Measurements from ENCODE around the gene MCOLN3. TPM values are rescaled to one million over a fixed set of nuclear protein-coding genes. Genes with fewer than 3 reads are reported as not detected.

Gene MCOLN3
- total RNA-seq, 1 experiment from 2014 or later = 14.1 TPM

- no peak for TF ChIP-seq CTCF (IDR thresholded peaks at IDR 0.05; ENCODE audit: unreplicated experiment)
- H3K27me3 Mint-ChIP-seq (ENCODE audit: unreplicated experiment) = no peaks in the 10 kb centered on the region
- H3K9me3 Mint-ChIP-seq (ENCODE audit: low read depth, unreplicated experiment) = no peaks in the 10 kb centered on the region
- peaks cover 21% of the 10 kb centered on the region for H3K36me3 Mint-ChIP-seq (ENCODE audit: insufficient read depth, unreplicated experiment)
- no TSS peak for BruUV-seq (replicated peaks)
- intact Hi-C loops (cut with micrococcal nuclease; ENCODE audit: unreplicated experiment) = no loop called here
- no peak for DNase-seq
- peak overlapping the region; percentile 76 for H3K4me3 Mint-ChIP-seq (ENCODE audit: low read depth, unreplicated experiment)
- CTCF ChIA-PET = no interaction called here
- no peaks in the 10 kb centered on the region for H3K4me1 Mint-ChIP-seq (ENCODE audit: low read depth, unreplicated experiment)
- no peak overlapping the region for H3K27ac Mint-ChIP-seq (ENCODE audit: unreplicated experiment)
These were observed 1.5 kb upstream of the MCOLN3 start for GRCh38 chr1:85049735-85050166.

GRCh38 chr1:85047472-85048295 lies 616 bp downstream of the MCOLN3 start:
- intact Hi-C loops (cut with micrococcal nuclease; ENCODE audit: unreplicated experiment) = no loop called here
- Mint-ChIP-seq H3K27me3 (ENCODE audit: unreplicated experiment) (no peaks in the 10 kb centered on the region), H3K36me3 (ENCODE audit: insufficient read depth, unreplicated experiment) (peaks cover 21% of the 10 kb centered on the region), H3K9me3 (ENCODE audit: low read depth, unreplicated experiment) (no peaks in the 10 kb centered on the region), H3K27ac (ENCODE audit: unreplicated experiment) (no peak overlapping the region), H3K4me1 (ENCODE audit: low read depth, unreplicated experiment) (no peaks in the 10 kb centered on the region), H3K4me3 (ENCODE audit: low read depth, unreplicated experiment) (peak overlapping the region; percentile 76)
- no TSS peak for BruUV-seq (replicated peaks)
- peak; percentile 46 for DNase-seq
- no peak for TF ChIP-seq CTCF (IDR thresholded peaks at IDR 0.05; ENCODE audit: unreplicated experiment)
- CTCF ChIA-PET = interaction anchor here (1.4 to 1.7 kb wide), 2 partner anchors 10 to 103 kb away, joined by 3 to 6 read pairs; no protein-coding TSS in a partner anchor

DNA sequence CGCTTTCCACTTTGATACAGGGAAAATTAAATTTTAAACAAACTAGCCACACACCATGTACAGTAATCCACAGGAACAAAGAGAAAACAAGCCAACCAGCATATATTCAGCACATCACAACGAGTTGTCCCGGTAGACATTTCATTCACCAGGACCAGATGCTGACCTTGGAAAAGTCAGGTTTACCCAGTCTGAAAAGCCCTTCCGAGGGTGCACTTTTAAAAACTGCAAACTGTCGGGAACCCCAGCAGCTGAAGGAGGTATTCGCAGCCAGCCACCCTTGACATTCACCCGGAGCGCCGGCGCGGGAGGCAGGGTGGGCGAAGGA lies 1.2 kb downstream of the MCOLN3 start:
- no TSS peak for BruUV-seq (replicated peaks)
- no peaks in the 10 kb centered on the region for H3K27me3 Mint-ChIP-seq (ENCODE audit: unreplicated experiment)
- no peaks in the 10 kb centered on the region for H3K4me1 Mint-ChIP-seq (ENCODE audit: low read depth, unreplicated experiment)
- no peak for DNase-seq
- intact Hi-C loops (cut with micrococcal nuclease; ENCODE audit: unreplicated experiment) = no loop called here
- no peak overlapping the region for H3K27ac Mint-ChIP-seq (ENCODE audit: unreplicated experiment)
- CTCF ChIA-PET = no interaction called here
- no peak for TF ChIP-seq CTCF (IDR thresholded peaks at IDR 0.05; ENCODE audit: unreplicated experiment)
- peaks cover 21% of the 10 kb centered on the region for H3K36me3 Mint-ChIP-seq (ENCODE audit: insufficient read depth, unreplicated experiment)
- H3K4me3 Mint-ChIP-seq (ENCODE audit: low read depth, unreplicated experiment) = peak overlapping the region; percentile 76
- no peaks in the 10 kb centered on the region for H3K9me3 Mint-ChIP-seq (ENCODE audit: low read depth, unreplicated experiment)

GRCh38 chr1:85042413-85042812 lies 5.9 kb downstream of the MCOLN3 start:
- no TSS peak for BruUV-seq (replicated peaks)
- no peak for DNase-seq
- Mint-ChIP-seq H3K27ac (ENCODE audit: unreplicated experiment) (no peak overlapping the region), H3K36me3 (ENCODE audit: insufficient read depth, unreplicated experiment) (peaks cover 7% of the 10 kb centered on the region), H3K4me3 (ENCODE audit: low read depth, unreplicated experiment) (no peak overlapping the region), H3K4me1 (ENCODE audit: low read depth, unreplicated experiment) (no peaks in the 10 kb centered on the region), H3K9me3 (ENCODE audit: low read depth, unreplicated experiment) (no peaks in the 10 kb centered on the region), H3K27me3 (ENCODE audit: unreplicated experiment) (no peaks in the 10 kb centered on the region)
- no peak for TF ChIP-seq CTCF (IDR thresholded peaks at IDR 0.05; ENCODE audit: unreplicated experiment)
- CTCF ChIA-PET = no interaction called here
- intact Hi-C loops (cut with micrococcal nuclease; ENCODE audit: unreplicated experiment) = no loop called here

Data from Calu3 (cell line).